HG03432 (cell line): Measurements from ENCODE around the gene KCNQ1OT1.

Source experiments
- ATAC-seq: cut with Tn5 transposase; IDR thresholded peaks from one replicate; pipeline ENCODE4 v1.9.1; 2021; ENCODE audit warnings: mild to moderate bottlenecking, moderate library complexity; ENCODE audit not compliant: unreplicated experiment

KCNQ1OT1 gene

GRCh38 chr11:2721210-2721916 lies 21.6 kb upstream of the KCNQ1OT1 start:
- ATAC-seq, result no peak

DNA sequence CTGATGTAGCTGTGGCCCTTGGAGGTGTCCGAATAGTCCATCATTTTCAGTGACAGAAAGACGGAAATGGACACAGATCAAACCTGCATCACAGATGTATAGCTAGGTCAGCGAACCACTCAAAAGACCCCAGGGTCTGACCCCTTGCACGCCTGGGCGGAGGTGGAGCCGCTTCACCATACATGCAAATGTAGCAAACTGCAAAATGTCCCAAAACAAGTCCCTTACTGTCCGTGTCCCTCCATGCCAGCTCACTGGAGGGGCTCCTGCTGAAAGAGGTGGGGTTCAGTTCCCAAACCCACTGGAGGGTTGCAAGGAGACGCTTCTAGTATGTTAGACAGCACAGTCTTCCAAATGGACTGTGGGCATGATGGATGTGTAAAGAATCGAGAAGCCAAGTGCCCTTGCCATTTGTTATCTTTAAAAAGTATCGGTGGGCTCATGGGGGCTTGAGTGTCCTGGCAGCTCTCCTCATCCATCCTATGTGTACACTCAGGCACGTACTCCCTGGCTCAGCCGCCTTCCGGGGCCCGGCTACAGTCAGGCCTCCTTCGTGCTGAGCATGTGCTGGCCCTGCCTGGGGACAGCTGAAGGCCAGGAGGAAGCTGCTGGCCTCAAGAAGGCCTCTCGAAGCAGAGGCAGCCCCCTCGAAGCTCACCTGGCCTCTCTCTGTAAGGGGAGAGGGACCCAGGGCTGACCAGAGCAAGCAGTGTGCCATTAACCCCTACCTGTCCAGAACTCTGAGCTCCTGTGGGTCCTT lies 20.2 kb upstream of the KCNQ1OT1 start:
- ATAC-seq, result no peak

- ATAC-seq, result no peak
These were observed 19.1 kb upstream of the KCNQ1OT1 start for GRCh38 chr11:2718817-2719438.

DNA sequence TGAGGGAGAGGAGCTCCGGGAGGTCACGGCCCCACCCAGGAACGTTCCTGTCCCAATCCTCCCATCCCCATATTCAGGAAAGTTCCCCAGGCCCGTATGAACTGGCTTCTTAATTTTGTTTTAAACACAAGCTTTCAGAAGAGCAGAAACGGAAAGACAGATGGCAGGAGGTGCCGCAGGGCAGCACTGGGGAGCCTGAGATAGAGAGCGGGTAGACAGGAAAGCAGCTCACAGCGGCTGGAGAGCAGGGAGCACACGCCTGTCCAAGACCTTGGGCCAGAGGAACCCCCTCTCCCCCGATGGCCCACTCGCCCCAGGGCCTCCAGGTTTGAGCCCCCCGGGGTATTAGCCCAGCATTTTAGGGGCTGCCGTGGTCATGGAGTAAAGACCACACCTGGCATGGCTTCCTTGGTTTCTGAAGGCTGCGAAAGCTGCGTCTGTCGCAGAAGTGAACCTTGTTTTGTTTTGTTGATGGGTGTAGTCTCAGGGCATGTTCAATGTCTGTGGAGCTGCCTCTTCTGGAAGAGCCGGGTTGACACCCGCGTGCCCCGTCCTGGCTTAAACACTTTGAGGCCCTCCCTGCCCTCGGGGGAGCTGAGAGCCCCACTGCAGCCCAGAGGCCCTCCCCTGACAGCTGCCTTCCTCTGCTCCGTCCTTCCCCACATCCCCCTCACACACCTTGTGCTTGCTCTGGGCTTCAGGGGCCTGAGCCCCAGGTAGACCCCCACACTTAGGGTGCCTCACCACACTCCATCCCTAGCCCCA lies 17.9 kb upstream of the KCNQ1OT1 start:
- ATAC-seq, result no peak

- no peak for ATAC-seq
These were observed 16.7 kb upstream of the KCNQ1OT1 start for GRCh38 chr11:2716376-2717095.

GRCh38 chr11:2715716-2716350 lies 16.0 kb upstream of the KCNQ1OT1 start:
- ATAC-seq, result no peak

DNA sequence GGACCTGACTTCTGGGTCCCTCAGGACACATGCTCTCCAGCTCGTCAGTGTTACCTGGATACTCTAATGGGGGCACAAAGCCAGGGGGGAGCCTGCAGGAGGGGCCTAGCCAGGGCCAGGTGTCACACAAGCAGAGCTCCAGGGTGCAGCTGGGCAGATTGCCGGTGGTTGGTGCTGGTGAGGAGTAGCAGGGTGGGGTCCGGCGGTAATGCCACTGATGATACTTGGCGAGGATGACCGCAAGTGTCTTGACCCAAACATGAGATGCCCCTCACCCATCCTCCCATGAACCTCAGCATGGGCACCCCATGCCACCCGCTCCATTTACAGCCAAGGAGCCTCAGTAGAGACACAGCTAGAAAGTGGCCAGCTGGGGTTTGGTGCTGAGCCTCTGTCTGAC lies 15.1 kb upstream of the KCNQ1OT1 start:
- no peak for ATAC-seq

DNA sequence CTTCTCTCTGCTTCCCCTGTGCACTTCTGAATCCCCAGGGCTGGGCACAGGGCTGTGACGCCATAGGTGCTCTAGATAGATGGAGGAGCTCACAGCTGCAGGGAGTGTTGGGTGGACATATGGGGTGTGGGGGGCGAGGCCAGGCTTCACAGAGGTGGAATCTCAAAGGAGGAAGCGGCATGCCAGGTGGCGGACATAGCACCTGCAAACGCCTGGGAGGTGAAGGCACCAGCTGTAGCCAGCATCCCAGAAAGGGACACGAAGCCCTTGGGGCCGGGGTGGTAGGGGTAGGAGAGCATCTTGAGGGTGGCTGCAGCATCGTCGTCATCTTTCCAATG lies 14.6 kb upstream of the KCNQ1OT1 start:
- ATAC-seq, result no peak

GRCh38 chr11:2713661-2714462 lies 14.1 kb upstream of the KCNQ1OT1 start:
- ATAC-seq, result no peak

DNA sequence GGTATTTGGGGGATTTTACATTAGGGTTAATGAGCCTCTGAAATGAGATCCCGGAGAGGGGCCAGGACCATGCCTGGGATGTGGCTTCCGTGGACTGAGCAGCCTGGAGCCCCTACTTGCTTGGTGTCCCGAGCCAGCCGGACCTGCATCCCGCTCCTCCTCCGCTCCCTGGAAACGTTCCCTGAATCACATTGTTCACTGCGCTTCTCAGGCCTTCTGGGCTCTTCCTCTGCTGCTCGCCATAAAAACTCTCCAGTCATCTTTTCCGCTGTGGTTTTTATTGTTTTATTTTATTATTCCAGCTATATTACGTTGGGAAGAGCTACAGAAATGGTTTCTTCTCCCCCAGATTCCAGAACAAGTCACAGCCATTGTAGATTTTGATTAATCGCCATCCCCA lies 13.3 kb upstream of the KCNQ1OT1 start:
- no peak for ATAC-seq

- no peak for ATAC-seq
These were observed 11.4 kb upstream of the KCNQ1OT1 start for GRCh38 chr11:2711161-2711560.

DNA sequence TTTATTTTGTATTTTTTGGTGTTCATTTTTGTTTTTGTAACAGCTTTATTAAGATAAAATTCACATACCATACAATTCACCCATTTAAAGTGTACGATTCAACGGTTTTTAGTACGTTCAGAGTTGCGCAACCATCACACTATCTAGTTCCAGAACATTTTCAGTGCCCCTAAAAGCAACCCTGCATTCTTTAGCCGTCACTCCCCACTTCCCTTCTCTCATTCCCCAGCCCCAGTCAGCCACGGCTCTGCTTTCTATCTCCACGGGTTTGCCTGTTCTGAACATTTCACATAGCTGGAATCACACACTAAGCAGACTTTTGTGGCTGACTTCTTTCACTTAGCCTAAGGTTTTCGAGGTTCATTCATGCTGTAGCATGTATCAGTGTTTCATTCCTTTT lies 9.6 kb upstream of the KCNQ1OT1 start:
- no peak for ATAC-seq

- no peak for ATAC-seq
These were observed 9.0 kb upstream of the KCNQ1OT1 start for GRCh38 chr11:2708757-2709281.

- ATAC-seq, result no peak
These were observed 8.4 kb upstream of the KCNQ1OT1 start for GRCh38 chr11:2708151-2708581.

GRCh38 chr11:2707736-2708135 lies 7.9 kb upstream of the KCNQ1OT1 start:
- ATAC-seq, result no peak

DNA sequence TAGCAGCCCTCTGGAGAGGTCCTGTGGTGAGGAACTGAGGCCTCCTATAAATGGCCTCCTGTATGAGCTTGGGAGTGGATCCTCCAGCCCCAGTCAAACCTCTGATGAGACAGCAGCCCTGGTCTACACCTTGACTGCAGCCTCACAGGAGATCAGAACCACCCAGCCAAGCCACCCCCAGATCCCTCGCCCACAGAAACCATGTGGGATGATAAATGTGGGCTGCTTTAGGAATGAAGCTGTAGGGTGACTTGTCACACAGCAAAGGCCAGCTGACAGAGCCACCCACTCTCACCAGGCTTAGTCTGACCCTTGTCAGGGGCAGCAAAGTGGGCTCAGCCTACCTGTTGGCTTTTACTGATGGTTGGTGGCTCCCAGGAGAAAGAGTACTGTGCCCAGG lies 6.5 kb upstream of the KCNQ1OT1 start:
- no peak for ATAC-seq

- ATAC-seq, result no peak
These were observed 5.3 kb upstream of the KCNQ1OT1 start for GRCh38 chr11:2704896-2705606.

DNA sequence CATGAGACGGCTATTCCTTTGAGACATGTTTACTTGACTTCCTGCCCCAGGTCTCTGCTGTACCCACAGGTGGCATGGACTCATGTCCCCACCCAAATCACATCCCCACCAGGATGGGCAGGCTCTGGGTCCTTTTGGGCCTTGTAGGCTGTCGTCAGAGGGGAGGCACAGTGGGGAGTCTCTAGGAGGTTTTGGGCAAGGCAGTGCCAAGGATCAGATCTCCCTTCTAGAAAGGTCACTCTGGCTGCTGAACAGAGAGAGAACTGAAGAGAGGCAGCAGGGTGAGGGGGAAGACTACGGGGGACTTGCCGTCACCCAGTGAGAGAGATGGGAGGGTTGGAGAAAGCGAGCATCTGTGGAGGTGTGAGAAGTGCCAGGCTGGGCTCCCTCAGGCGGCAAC lies 4.6 kb upstream of the KCNQ1OT1 start:
- no peak for ATAC-seq
